OCI-LY1 (cell line): ENCODE results near the gene RAPGEF5.

Experiments
- H2AFZ ChIP-seq: fragments of 200-600 bp; sonication (generic), shearing (Covaris generic); 2 replicates; pipeline ENCODE4 v1.6.0; 2014; ENCODE audit warnings: antibody characterized with exemption, mild to moderate bottlenecking, low read length
- H3F3A ChIP-seq: fragments of 200-600 bp; sonication (generic), shearing (Covaris generic); 2 replicates; pipeline ENCODE4 v1.6.0; 2014; ENCODE audit warnings: mild to moderate bottlenecking, antibody characterized with exemption, low read length, moderate library complexity; ENCODE audit not compliant: insufficient read depth
- H3K27ac ChIP-seq: fragments of 200-600 bp; sonication (generic); 2 replicates; pipeline ENCODE4 v1.5.1; 2014; ENCODE audit warnings: low read length, mixed run types, mild to moderate bottlenecking, low read depth; ENCODE audit not compliant: poor library complexity, severe bottlenecking
- H3K27me3 ChIP-seq: fragments of 200-600 bp; sonication (generic); 2 replicates; pipeline ENCODE4 v1.6.0; 2014; ENCODE audit warnings: antibody characterized with exemption, mild to moderate bottlenecking, low read length, moderate library complexity; ENCODE audit not compliant: insufficient read depth
- H3K36me3 ChIP-seq: fragments of 200-600 bp; sonication (generic); 2 replicates; pipeline ENCODE4 v1.6.1; 2014; ENCODE audit warnings: mild to moderate bottlenecking, antibody characterized with exemption, low read length, moderate library complexity, mixed read lengths; ENCODE audit not compliant: insufficient read depth
- H3K4me1 ChIP-seq: fragments of 200-600 bp; sonication (generic); 2 replicates; pipeline ENCODE4 v1.5.1; 2014; ENCODE audit warnings: mild to moderate bottlenecking, low read length, moderate library complexity; ENCODE audit not compliant: insufficient read depth, severe bottlenecking
- H3K4me2 ChIP-seq: fragments of 200-600 bp; sonication (generic), shearing (Covaris generic); 2 replicates; pipeline ENCODE4 v1.6.1; 2014; ENCODE audit warnings: low read length
- H3K4me3 ChIP-seq: fragments of 200-600 bp; sonication (generic); 2 replicates; pipeline ENCODE4 v1.5.1; 2014; ENCODE audit warnings: low read length, low read depth, mild to moderate bottlenecking, mixed read lengths; ENCODE audit not compliant: poor library complexity, severe bottlenecking
- H3K79me2 ChIP-seq: fragments of 200-600 bp; shearing (Covaris generic); 2 replicates; pipeline ENCODE4 v1.6.1; 2016; ENCODE audit warnings: mixed run types, low read length, mixed read lengths; ENCODE audit not compliant: insufficient read depth
- H3K9ac ChIP-seq: fragments of 200-600 bp; sonication (generic), shearing (Covaris generic); 2 replicates; pipeline ENCODE4 v1.6.1; 2014; ENCODE audit warnings: mild to moderate bottlenecking, low read length, mixed read lengths
- H3K9me2 ChIP-seq: fragments of 200-600 bp; sonication (generic), shearing (Covaris generic); 2 replicates; pipeline ENCODE4 v1.6.1; 2014; ENCODE audit warnings: low read depth, mild to moderate bottlenecking, low read length, mixed read lengths
- H3K9me3 ChIP-seq: fragments of 200-600 bp; shearing (Covaris generic); 2 replicates; pipeline ENCODE4 v1.6.1; 2014; ENCODE audit warnings: low read length, mixed read lengths
- H4K20me1 ChIP-seq: fragments of 200-600 bp; sonication (generic), shearing (Covaris generic); 2 replicates; pipeline ENCODE4 v1.6.0; 2016; ENCODE audit warnings: mild to moderate bottlenecking, low read length; ENCODE audit not compliant: insufficient read depth
- CTCF ChIP-seq: fragments of 200-600 bp; sonication (generic), shearing (Covaris generic); IDR thresholded peaks from 2 replicates; pipeline ENCODE4 v1.5.1; 2017; ENCODE audit warnings: mild to moderate bottlenecking, antibody characterized with exemption, low read length, moderate library complexity, mixed read lengths
- EZH2 ChIP-seq: fragments of 200-600 bp; sonication (generic), shearing (Covaris generic); IDR thresholded peaks from 2 replicates; pipeline ENCODE4 v1.8.0; 2017; ENCODE audit warnings: borderline replicate concordance, mixed run types, mild to moderate bottlenecking, antibody characterized with exemption, low read length, moderate library complexity, mixed read lengths

The RAPGEF5 gene

DNA sequence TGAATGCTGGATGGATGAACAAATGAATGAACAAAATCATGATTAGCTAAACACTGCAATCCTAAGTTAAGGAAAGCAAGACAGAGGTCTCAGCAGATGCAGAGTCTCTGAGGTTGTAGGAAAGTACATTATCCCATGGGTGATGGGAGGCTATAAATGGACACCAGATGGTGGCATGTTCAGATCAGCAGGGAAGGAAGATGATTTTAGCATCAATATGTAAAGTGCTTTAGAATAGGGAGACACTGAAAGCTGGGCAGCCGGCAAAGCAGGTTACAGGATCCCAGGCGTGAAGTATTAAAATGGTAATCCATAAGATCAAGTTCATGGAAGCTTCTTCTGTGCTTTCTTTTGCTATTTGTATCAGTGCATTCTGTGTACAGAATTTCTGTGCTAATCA, 7.9 kb upstream of the RAPGEF5 start:
- Histone ChIP-seq H2AFZ (no peak overlapping the region), H3F3A (no peaks in the 10 kb centered on the region), H3K4me2 (no peak overlapping the region), H3K36me3 (no peaks in the 10 kb centered on the region), H3K27ac (no peak overlapping the region), H3K9me2 (no peaks in the 10 kb centered on the region), H3K4me3 (no peak overlapping the region), H3K9ac (no peak overlapping the region), H3K27me3 (no peaks in the 10 kb centered on the region), H4K20me1 (no peaks in the 10 kb centered on the region), H3K9me3 (no peaks in the 10 kb centered on the region), H3K79me2 (no peaks in the 10 kb centered on the region), H3K4me1 (peaks cover 27% of the 10 kb centered on the region)
- no peak for TF ChIP-seq CTCF
- no peak for TF ChIP-seq EZH2

DNA sequence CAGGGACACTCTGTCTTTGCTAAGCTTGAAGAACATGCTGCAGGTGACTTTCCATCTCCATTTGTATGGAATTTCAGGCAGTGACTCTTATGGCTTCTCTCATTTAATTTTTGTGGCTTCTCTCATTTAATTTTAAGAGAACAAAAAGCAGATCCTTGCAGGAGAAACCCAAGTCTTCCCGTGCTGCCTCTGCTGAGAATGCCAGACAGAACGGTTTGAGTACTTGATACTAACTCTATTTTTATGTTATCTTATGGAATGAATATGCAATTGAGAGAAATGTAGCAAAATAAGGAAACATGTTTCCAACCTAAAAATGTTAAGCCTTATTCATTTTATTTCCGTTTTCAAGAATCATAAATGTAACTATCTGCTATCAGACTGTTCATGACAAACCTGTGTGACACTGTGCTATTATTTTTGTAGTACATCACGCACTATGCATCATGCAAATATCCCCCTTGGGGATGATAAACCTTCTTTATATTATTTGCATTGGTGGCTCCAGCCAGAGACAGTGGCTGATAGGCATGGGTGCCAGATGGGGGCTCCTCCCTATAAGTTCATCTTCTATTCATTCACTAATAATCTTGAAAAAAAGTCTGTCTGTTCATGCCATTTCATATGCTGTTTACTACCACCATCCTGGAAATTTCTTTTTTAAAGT, 6.9 kb upstream of the RAPGEF5 start:
- Histone ChIP-seq H3K4me1 (peaks cover 27% of the 10 kb centered on the region), H3K27ac (peak overlapping the region; percentile 28), H3K4me2 (no peak overlapping the region), H4K20me1 (no peaks in the 10 kb centered on the region), H3K9ac (no peak overlapping the region), H3K4me3 (no peak overlapping the region), H3K9me2 (no peaks in the 10 kb centered on the region), H2AFZ (no peak overlapping the region), H3F3A (no peaks in the 10 kb centered on the region), H3K36me3 (no peaks in the 10 kb centered on the region), H3K79me2 (no peaks in the 10 kb centered on the region), H3K9me3 (no peaks in the 10 kb centered on the region), H3K27me3 (no peaks in the 10 kb centered on the region)
- TF ChIP-seq EZH2 (no peak), CTCF (no peak)

DNA sequence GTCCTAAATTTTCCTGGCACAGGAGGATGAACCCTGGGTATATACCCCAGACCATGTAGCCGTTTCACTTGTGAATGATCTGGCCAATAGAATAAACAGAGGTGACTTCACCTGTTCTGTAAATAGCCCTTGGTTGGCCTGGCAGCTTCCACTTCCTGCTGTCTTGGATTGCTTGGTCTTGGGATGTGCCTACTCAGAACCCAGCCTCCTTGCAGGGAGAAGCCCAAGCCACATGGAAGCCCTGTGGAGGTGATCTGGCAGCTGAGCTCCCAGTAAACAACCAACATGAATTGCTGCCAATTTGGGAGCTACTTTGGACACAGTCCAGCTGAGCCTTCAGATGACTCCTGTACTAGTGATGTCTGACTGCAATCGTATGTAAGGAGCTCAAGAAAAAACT, 4.8 kb upstream of the RAPGEF5 start:
- TF ChIP-seq EZH2 (no peak), CTCF (no peak)
- Histone ChIP-seq H3K9ac (no peak overlapping the region), H3K36me3 (no peaks in the 10 kb centered on the region), H3K9me3 (no peaks in the 10 kb centered on the region), H3K79me2 (no peaks in the 10 kb centered on the region), H3K27me3 (no peaks in the 10 kb centered on the region), H3K4me2 (no peak overlapping the region), H3K27ac (no peak overlapping the region), H3K9me2 (no peaks in the 10 kb centered on the region), H4K20me1 (no peaks in the 10 kb centered on the region), H3F3A (no peaks in the 10 kb centered on the region), H3K4me1 (peaks cover 37% of the 10 kb centered on the region), H3K4me3 (no peak overlapping the region), H2AFZ (peak overlapping the region; percentile 59; the same call in 1 of the 2 replicates)
